Spinal cord (tissue), 10 donors: ENCODE results near the gene GSTA2. TPM values are rescaled to one million over a fixed set of nuclear protein-coding genes. Genes with fewer than 3 reads are reported as not detected.
"Not testable (repeated sequence)": the region's sequence is repeated elsewhere in the genome, so short reads cannot be mapped to it uniquely, and the experiment has no call there.

Experiments
- DNase-seq, 6 donors: peaks; one replicate each; pipeline versions ENCODE4 v3.0.0 to v3.0.0-alpha.2; 2013 to 2015; ENCODE audit warnings: low spot score in 6 of 6, low read depth in 4 of 6
- H3K27ac ChIP-seq: one replicate; pipeline ENCODE4 v1.5.1; 2013; ENCODE audit warnings: low read depth, low read length, control low read depth
- H3K27me3 ChIP-seq: one replicate; pipeline ENCODE4 v1.6.1; 2013; ENCODE audit warnings: low read length; ENCODE audit not compliant: control insufficient read depth, insufficient read depth
- H3K36me3 ChIP-seq: one replicate; pipeline ENCODE4 v1.6.1; 2013; ENCODE audit warnings: low read length; ENCODE audit not compliant: control insufficient read depth, insufficient read depth
- H3K4me1 ChIP-seq: one replicate; pipeline ENCODE4 v1.6.1; 2013; ENCODE audit warnings: low read length; ENCODE audit not compliant: control insufficient read depth, insufficient read depth
- H3K4me3 ChIP-seq: one replicate; pipeline ENCODE4 v1.5.1; 2013; ENCODE audit warnings: low read depth, low read length, control low read depth
- H3K9me3 ChIP-seq: one replicate; pipeline ENCODE4 v1.6.1; 2013; ENCODE audit warnings: low read length; ENCODE audit not compliant: control insufficient read depth, insufficient read depth
- WGBS: methylation state at CpG from one replicate; pipeline ENCODE4 v1.1.5; 2013; ENCODE audit warnings: missing lambda C conversion rate; ENCODE audit not compliant: insufficient coverage; 5-methylcytosine and 5-hydroxymethylcytosine counted together
- polyA plus RNA-seq, 2 donors: library from polyadenylated mRNA; unstranded; fragments of 120-200 nt; gene quantifications; one replicate each; pipeline ENCODE4 v1.2.1, GENCODE V29; 2013; ENCODE audit not compliant: insufficient read length in 2 of 2
- total RNA-seq, 2 donors: library from RNA; depleted of rRNA in 1 of 2; stranded (reverse); fragments of 120-200 nt in 1 of 2; fragments of >200 nt in 1 of 2; gene quantifications; one replicate each; pipeline versions ENCODE4 v1.2.3 to v1.2.4, GENCODE V29; 2013 to 2014
- donor health status: healthy.

The GSTA2 gene
- total and polyA plus RNA-seq, 4 donors = not detected

DNA sequence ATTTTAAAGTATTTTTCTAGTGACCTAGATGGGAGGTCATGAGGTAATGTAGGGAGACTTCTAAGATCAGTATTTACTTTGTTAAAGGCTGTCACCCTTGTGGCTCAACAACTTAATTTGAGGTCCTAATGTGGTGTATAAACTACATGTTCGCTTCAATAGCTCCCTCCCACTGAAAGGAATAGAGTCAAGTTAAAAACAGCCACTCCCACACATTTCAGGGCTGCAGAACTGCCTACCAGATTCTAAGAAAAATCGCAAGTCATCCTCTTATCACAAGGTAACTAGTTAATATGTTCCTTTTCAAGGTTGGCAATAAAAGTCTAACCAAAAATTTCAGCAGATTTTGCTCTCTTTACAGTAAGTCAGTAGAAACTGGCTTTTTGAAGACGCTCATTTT is 25.2 kb upstream of the GSTA2 start:
- no peak overlapping the region for H3K4me3 ChIP-seq
- no peak for DNase-seq

DNA sequence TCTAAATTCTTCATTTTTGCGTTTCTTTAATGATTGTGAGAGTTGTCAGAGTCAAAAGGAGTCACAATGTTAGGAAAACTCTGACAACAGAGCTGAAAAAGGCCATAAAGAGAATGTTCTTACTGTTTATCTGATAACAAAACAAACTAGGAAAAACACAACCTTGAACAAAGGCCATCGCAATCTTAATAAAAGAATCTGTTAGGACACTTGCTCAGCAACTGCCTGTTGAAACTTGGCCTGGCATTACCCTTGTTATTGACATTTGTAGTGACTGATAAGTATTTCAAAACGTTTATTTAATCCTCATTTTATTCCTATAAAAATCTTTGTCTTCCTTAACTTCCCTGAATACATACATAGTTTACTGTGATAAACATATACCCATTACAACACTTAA is 24.6 kb upstream of the GSTA2 start:
- DNase-seq = no peak
- Histone ChIP-seq H3K9me3 (no peaks in the 10 kb centered on the region), H3K27me3 (no peaks in the 10 kb centered on the region), H3K4me1 (no peaks in the 10 kb centered on the region), H3K27ac (no peak overlapping the region), H3K4me3 (no peak overlapping the region), H3K36me3 (no peaks in the 10 kb centered on the region)
- no CpG with 5 or more reads among the region's 3 CpGs for WGBS

More for the DNA sequence above, 25.2 kb upstream of the GSTA2 start:
- Histone ChIP-seq H3K4me1 (no peaks in the 10 kb centered on the region), H3K27ac (no peak overlapping the region), H3K27me3 (no peaks in the 10 kb centered on the region), H3K36me3 (no peaks in the 10 kb centered on the region), H3K9me3 (no peaks in the 10 kb centered on the region)
- no CpG with 5 or more reads among the region's 3 CpGs for WGBS

DNA sequence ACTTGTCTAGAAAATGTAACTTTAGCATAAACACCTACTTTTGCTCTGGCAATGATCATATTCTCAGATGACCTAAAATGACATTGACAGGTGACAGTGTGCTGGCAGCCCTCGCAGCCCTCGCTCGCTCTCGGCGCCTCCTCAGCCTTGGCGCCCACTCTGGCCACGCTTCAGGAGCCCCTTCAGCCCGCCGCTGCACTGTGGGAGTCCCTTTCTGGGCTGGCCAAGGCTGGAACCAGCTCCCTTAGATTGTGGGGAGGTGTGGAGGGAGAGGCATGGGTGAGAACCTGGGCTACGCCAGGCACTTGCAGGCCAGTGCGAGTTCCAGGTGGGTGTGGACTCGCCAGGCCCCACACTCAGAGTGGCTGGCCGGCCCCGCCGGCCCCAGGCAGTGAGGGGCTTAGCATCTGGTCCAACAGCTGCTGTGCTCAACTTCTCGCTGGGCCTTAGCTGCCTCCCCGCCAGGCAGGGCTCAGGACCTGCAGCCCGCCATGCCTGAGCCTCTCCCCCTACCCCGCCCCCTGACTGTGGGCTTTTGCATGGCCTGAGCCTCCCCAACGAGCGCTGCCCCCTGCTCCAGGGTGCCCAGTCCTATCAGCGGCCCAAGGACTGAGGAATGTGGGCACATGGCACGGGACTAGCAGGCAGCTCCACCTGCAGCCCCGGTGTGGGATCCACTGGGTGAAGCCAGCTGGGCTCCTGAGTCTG is 23.1 kb upstream of the GSTA2 start:
- Histone ChIP-seq H3K9me3 (no peaks in the 10 kb centered on the region), H3K27ac (no peak overlapping the region)
- 95% methylated on average over 15 of the region's 24 CpGs for WGBS

DNA sequence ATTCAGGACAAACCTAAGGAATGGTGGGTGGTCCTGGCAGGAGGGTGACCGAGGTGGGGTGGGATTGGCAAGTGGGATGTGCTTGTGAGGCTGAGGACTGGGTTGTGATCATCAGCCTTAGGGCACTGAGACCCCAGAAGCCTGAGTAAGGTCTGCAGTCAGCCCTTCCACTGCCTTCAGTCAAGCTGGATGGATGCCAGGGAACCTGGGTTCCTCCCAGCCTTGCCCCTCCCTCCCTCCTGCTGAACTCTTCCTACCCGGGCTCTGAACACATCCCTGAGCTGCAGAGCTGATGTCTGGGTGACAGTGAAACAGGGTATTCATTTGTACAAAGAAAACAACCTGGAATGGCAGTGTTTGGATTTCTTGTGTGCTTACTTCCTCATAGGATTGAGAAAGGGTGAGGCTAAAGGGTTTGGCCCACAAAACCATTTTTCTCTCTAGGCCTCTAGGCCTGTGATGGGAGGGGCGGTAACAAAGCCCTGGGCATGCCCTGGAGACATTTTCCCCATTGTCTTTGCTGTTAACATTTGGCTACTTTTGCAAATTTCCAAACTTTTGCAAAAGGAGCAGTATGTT is 19.5 kb upstream of the GSTA2 start:
- H3K9me3 ChIP-seq, H3K4me1 ChIP-seq, H3K27me3 ChIP-seq, DNase-seq, H3K27ac ChIP-seq, H3K36me3 ChIP-seq, H3K4me3 ChIP-seq: not testable (repeated sequence)
- WGBS = 88% methylated on average over 1 of the region's 3 CpGs

More for the DNA sequence above, 23.1 kb upstream of the GSTA2 start:
- Histone ChIP-seq H3K4me1 (no peaks in the 10 kb centered on the region), H3K27me3 (no peaks in the 10 kb centered on the region), H3K4me3 (no peak overlapping the region), H3K36me3 (no peaks in the 10 kb centered on the region)
- DNase-seq = no peak

DNA sequence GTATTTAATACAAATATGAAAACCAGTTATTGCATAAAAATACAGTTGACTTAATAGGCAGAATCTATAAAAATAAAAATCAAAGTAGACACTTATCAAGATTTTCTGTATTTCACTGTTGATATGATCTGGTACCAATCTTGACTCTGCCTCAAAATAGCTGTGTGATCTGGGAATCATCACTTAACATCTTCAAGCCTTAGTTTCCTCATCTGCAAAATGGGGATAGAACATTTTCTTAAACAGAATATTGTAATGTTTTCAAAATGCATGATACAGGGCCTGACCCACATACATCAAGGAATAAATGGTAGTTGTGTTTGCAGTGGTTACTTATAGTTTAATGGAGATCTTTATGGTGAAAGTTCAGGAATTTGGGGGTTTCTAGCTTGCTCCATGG is 18.9 kb upstream of the GSTA2 start:
- not testable (repeated sequence) for H3K27me3 ChIP-seq, H3K4me3 ChIP-seq, DNase-seq, H3K4me1 ChIP-seq, H3K27ac ChIP-seq, H3K36me3 ChIP-seq, H3K9me3 ChIP-seq

DNA sequence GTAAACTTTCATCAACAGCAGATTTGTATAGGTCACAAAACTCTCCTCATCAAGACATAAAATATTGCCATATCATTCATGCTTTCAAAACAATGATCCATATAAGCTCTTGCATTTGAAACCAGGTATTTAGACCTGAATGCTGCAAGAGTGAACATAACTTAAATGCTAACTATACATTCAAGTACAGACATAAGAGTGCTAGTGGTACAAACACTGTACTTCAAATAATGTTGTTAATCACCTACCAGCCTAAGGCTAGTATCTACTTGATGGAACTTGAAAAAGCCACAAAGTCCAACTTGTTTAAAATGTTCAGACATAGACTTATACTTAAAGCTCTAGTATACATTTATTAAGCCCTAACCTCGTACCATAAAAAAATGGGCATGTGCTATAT is 16.0 kb upstream of the GSTA2 start:
- H3K9me3 ChIP-seq = no peaks in the 10 kb centered on the region
- H3K4me1 ChIP-seq = no peaks in the 10 kb centered on the region
- no peaks in the 10 kb centered on the region for H3K36me3 ChIP-seq
- no peak overlapping the region for H3K4me3 ChIP-seq
- no peak overlapping the region for H3K27ac ChIP-seq
- 100% methylated on average over 1 of the region's 1 CpG for WGBS
- no peak for DNase-seq
- no peaks in the 10 kb centered on the region for H3K27me3 ChIP-seq

DNA sequence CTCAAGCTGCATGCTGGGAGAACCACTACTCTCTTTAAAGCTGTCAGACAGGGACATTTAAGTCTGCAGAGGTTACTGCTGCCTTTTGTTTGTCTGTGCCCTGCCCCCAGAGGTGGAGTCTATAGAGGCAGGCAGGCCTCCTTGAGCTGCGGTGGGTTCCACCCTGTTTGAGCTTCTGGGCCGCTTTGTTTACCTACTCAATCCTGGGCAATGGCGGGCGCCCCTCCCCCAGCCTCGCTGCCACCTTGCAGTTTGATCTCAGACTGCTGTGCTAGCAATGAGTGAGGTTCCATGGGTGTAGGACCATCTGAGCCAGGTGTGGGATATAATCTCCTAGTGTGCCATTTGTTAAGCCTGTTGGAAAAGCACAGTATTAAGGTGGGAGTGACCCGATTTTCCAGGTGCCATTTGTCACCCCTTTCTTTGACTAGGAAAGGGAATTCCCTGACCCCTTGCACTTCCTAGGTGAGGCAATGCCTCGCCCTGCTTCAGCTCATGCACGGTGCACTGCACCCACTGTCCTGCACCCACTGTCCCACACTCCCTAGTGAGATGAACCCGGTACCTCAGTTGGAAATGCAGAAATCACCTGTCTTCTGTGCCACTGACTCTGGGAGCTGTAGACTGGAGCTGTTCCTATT is 13.6 kb upstream of the GSTA2 start:
- not testable (repeated sequence) for H3K4me3 ChIP-seq, H3K27ac ChIP-seq, H3K36me3 ChIP-seq, H3K9me3 ChIP-seq, H3K4me1 ChIP-seq, H3K27me3 ChIP-seq, DNase-seq
- 89% methylated on average over 6 of the region's 9 CpGs for WGBS

DNA sequence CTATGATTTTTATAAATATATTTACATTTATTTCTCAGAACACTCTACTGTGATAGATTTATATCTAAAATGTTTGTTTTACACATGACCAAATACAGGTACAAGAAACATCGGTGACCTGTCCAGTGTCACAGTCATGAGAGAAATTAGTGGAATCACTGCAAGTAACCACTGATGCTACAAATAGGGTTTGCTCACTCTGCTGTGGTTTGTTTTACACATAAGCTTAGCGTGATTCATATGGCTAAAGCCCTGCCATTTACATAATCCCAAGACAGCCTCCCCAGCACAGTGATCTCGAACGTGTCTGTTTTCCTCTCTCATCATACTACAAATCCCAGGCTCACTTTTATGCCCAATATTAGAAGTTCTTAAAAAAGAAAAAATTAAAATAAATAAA is 6.1 kb upstream of the GSTA2 start:
- WGBS = no CpG with 5 or more reads among the region's 4 CpGs
- not testable (repeated sequence) for H3K4me1 ChIP-seq, H3K36me3 ChIP-seq, H3K27me3 ChIP-seq, H3K27ac ChIP-seq, H3K9me3 ChIP-seq, DNase-seq, H3K4me3 ChIP-seq

DNA sequence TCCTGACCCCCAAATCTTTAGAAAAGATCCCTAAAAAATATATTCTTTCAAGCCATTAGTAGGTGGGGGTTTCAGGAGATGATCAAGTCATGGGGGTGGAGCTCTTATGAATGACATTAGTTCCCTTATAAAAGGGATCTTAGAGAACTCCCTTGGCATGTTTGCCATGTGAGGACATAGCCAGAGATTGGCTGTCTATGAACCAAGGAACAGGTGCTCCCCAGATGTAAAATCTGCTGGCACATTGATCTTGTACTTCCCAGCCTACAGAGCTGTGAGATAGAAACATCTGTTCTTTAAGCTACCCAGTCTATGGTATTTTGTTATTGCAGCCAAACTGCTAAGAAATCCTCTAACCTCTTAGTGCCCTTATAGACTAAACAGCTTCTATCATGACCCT is 4.4 kb upstream of the GSTA2 start:
- not testable (repeated sequence) for H3K27ac ChIP-seq, DNase-seq, H3K27me3 ChIP-seq, H3K4me3 ChIP-seq, H3K4me1 ChIP-seq, H3K9me3 ChIP-seq, H3K36me3 ChIP-seq
